ENCODE results near the gene SULT1A2. TPM values are rescaled to one million over a fixed set of nuclear protein-coding genes. Genes with fewer than 3 reads are reported as not detected.
A peak's percentile ranks its signal among the peaks of the same experiment; 100 is the strongest.

Gene SULT1A2
- total and polyA plus RNA-seq, 2 of the 8 experiments (the other 6 are each of a cell fraction or from before 2014, with no cell fraction given): 0.29 to 0.35 TPM

GRCh38 chr16:28549301-28549899 lies 47.5 kb downstream of the SULT1A2 start:
- Histone ChIP-seq H3K9me3 (ENCODE audit: insufficient read depth in 2 of 2, low read depth in 1 of 2, low read length in 1 of 2) (no peaks in the 10 kb centered on the region), H3K79me1 (ENCODE audit: low read depth, low read length) (no peaks in the 10 kb centered on the region), H3K79me2 (ENCODE audit: control insufficient read depth in 1 of 2, insufficient read depth in 2 of 2, low read length in 2 of 2) (no peaks in the 10 kb centered on the region), H3K36me3 (ENCODE audit: control insufficient read depth in 2 of 4, insufficient read depth in 4 of 4, low read length in 3 of 4) (no peaks in the 10 kb centered on the region), H3K27me3 (replicated peaks in 1 of 4; ENCODE audit: control insufficient read depth in 3 of 4, extremely low read depth in 1 of 4, insufficient read depth in 3 of 4, low read length in 3 of 4) (no peaks in the 10 kb centered on the region), H3K4me3 (ENCODE audit: extremely low read depth in 1 of 4, insufficient read depth in 2 of 4, low read depth in 3 of 4, low read length in 4 of 4) (no peak overlapping the region), H2BK5ac (ENCODE audit: low read depth, low read length) (no peak overlapping the region), H4K91ac (replicated peaks; ENCODE audit: insufficient read length, low read length) (no peak overlapping the region), H2AFZ (ENCODE audit: low read length) (no peak overlapping the region), H3K23ac (ENCODE audit: insufficient read length) (no peak overlapping the region), H2BK120ac (replicated peaks; ENCODE audit: low read depth, low read length) (no peak overlapping the region), H3K23me2 (ENCODE audit: low read depth, low read length) (no peaks in the 10 kb centered on the region; the same call in 1 of the 2 replicates), H2BK15ac (ENCODE audit: low read length) (no peak overlapping the region), H2AK5ac (ENCODE audit: low read depth, low read length) (no peak overlapping the region), H3K18ac (ENCODE audit: extremely low read depth, low read length) (no peak overlapping the region), H3K14ac (ENCODE audit: insufficient read length) (no peak overlapping the region), H4K20me1 (replicated peaks in 1 of 2; ENCODE audit: control insufficient read depth in 1 of 2, insufficient read depth in 2 of 2, low read length in 2 of 2) (no peaks in the 10 kb centered on the region), H2BK12ac (ENCODE audit: low read depth, low read length) (0 out of 2 replicates have a peak overlapping the region, but pooled peaks have one; percentile 50), H4K5ac (ENCODE audit: insufficient read length, low read depth, low read length) (no peak overlapping the region), H3K4ac (replicated peaks; ENCODE audit: insufficient read length, low read depth, low read length) (no peak overlapping the region), H3K4me1 (replicated peaks in 1 of 4; ENCODE audit: control insufficient read depth in 3 of 4, insufficient read depth in 4 of 4, low read length in 3 of 4) (no peaks in the 10 kb centered on the region), H3K9ac (replicated peaks in 1 of 4; ENCODE audit: extremely low read depth in 1 of 4, low read depth in 3 of 4, low read length in 3 of 4) (no peak overlapping the region), H3K4me2 (ENCODE audit: insufficient read depth in 1 of 2, low read depth in 2 of 2, low read length in 2 of 2) (no peak overlapping the region), H2BK20ac (ENCODE audit: low read length) (no peak overlapping the region), H4K8ac (ENCODE audit: extremely low read depth, insufficient read depth, low read length) (peak overlapping the region; percentile 47; the same call in 1 of the 2 replicates), H3K27ac (ENCODE audit: low read depth, low read length) (no peak overlapping the region), H3K56ac (replicated peaks; ENCODE audit: insufficient read length, low read depth, low read length) (no peak overlapping the region)
- TF ChIP-seq KDM1A (IDR thresholded peaks at IDR 0.05; ENCODE audit: borderline replicate concordance, low read length) (no peak), PHF8 (conservative IDR thresholded peaks at IDR 0.05; ENCODE audit: low read depth, low read length) (no peak), ASH2L (IDR thresholded peaks at IDR 0.05; ENCODE audit: low read length) (no peak), POU5F1 (IDR thresholded peaks at IDR 0.05; ENCODE audit: low read depth, low read length) (no peak), RAD21 (IDR thresholded peaks at IDR 0.05 in 1 of 2, conservative IDR thresholded peaks at IDR 0.05 in 1 of 2; ENCODE audit: low read depth in 2 of 2, low read length in 2 of 2) (peak; percentile 59 to 63), POLR2AphosphoS5 (IDR thresholded peaks at IDR 0.05; ENCODE audit: low read depth, low read length) (no peak), CTCF (IDR thresholded peaks at IDR 0.05; ENCODE audit: control extremely low read depth in 1 of 3, insufficient read depth in 1 of 3, low read depth in 1 of 3, low read length in 3 of 3) (peak in 2 of 3 experiments; percentile 32 to 47; a peak in 2 of 4 replicates)
- ChIA-PET CTCF (ENCODE audit: partially characterized antibody) (interaction anchor here (0.7 to 1.4 kb wide), 9 partner anchors 15 to 61 kb away, joined by 3 to 4 read pairs (median 3); partner anchors contain the start of gene SULT1A1), POLR2A (ENCODE audit: partially characterized antibody) (no interaction called here)
- no peak for DNase-seq (ENCODE audit: low read depth in 1 of 2, low spot score in 2 of 2)
- WGBS, 2 experiments (ENCODE audit: extremely low coverage in 1 of 2, insufficient coverage in 1 of 2, insufficient read length in 1 of 2, insufficient replicate concordance in 2 of 2, low coverage in 1 of 2, low lambda C conversion rate in 2 of 2, missing lambda C conversion rate in 1 of 2): 82% methylated on average over 11 of the region's 11 CpGs; no CpG with 5 or more reads in 1 of the 2 experiments
- no peak for FAIRE-seq

Data from H1 (cell line).